ENCODE measurements around the gene CREB3L2.

Gene CREB3L2

GRCh38 chr7:138002096-138002827, 376 bp upstream of the CREB3L2 start:
- Histone ChIP-seq H3K27ac (replicated peaks) (peak overlapping the region; percentile 76), H3K4me3 (replicated peaks; ENCODE audit: insufficient read depth, low read length) (peak overlapping the region; percentile 85), H3K27me3 (ENCODE audit: insufficient read depth, poor library complexity, severe bottlenecking) (no peaks in the 10 kb centered on the region)
- peak; percentile 99 for DNase-seq (ENCODE audit: low read depth in 1 of 2, low spot score in 1 of 2)
- no peak for TF ChIP-seq REST (IDR thresholded peaks at IDR 0.05; ENCODE audit: insufficient replicate concordance, low read depth)
- TF ChIP-seq CTCF (IDR thresholded peaks at IDR 0.05; ENCODE audit: insufficient read depth, low read length): peak; percentile 77

DNA sequence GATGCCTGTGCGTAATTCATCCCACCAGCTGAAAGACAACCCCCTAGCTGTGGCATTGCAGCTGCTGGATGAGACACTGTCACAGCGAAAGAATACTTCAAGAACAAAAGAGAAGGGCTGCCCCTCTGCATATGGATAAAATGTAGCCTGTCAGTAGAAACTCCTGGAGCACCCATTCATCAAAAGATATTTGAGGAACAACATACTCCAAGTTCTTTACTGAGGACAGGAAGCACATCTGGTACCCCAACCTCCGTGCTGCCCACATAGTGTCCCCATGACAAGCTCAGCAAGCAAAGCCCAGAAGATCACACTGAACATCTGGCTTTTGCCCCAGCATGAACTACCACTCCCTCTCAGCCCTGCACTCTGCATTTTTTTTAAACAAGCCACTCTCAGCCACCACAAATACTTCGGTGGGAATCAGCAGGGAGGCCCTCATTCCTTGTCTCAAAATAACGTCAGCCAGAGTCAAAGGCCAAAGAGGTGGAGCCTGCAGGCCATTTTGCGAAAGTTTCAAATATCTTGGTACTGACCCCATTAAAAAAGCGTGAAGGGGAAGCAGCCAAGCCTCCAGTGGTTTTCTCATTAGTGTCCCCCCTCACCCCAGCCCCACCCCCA, 1.7 kb downstream of the CREB3L2 start:
- Histone ChIP-seq H3K4me3 (replicated peaks; ENCODE audit: insufficient read depth, low read length) (peak overlapping the region; percentile 85), H3K27ac (replicated peaks) (peak overlapping the region; percentile 76), H3K27me3 (ENCODE audit: insufficient read depth, poor library complexity, severe bottlenecking) (no peaks in the 10 kb centered on the region)
- DNase-seq (ENCODE audit: low read depth in 1 of 2, low spot score in 1 of 2): peak in 1 of 2 experiments; percentile 73
- TF ChIP-seq POLR2AphosphoS5 (IDR thresholded peaks at IDR 0.05; ENCODE audit: low read depth) (peak; percentile 73), CTCF (IDR thresholded peaks at IDR 0.05; ENCODE audit: insufficient read depth, low read length) (no peak), GABPA (IDR thresholded peaks at IDR 0.05; ENCODE audit: low read depth) (no peak), REST (IDR thresholded peaks at IDR 0.05; ENCODE audit: insufficient replicate concordance, low read depth) (no peak), SPI1 (IDR thresholded peaks at IDR 0.05; ENCODE audit: borderline replicate concordance, low read depth) (peak; percentile 18; the same call in 1 of the 2 replicates)

DNA sequence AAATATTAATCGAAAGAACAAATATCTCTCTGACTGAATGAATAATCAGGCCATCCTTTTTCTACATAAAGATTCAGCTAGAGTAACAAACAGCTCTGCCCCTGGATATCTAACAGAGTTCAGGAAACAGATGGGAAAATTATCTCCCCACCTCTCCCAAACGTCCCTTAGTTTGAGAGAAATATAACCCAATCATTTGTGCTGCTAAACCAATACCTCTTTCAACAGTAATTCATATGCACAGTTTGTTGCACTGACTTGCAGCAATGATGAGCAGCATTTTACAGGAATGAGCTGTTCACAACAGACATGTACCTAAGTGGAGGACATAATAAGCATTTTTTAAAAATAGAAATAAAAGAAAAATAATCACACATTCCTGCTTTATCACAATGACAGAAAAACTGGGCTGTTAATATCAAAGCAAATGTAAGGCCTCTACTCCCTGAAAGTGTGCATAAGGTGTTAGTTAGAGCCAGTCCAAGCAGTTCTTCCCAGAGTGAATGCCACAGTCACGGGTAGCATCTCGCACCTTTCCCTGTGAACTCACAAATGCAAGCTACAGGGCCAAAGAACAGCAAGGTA, 2.3 kb downstream of the CREB3L2 start:
- H3K27ac ChIP-seq (replicated peaks): peak overlapping the region; percentile 76
- no peak for DNase-seq (ENCODE audit: low read depth in 1 of 2, low spot score in 1 of 2)
- no peaks in the 10 kb centered on the region for H3K27me3 ChIP-seq (ENCODE audit: insufficient read depth, poor library complexity, severe bottlenecking)
- TF ChIP-seq REST (IDR thresholded peaks at IDR 0.05; ENCODE audit: insufficient replicate concordance, low read depth): no peak
- no peak for TF ChIP-seq POLR2AphosphoS5 (IDR thresholded peaks at IDR 0.05; ENCODE audit: low read depth)
- TF ChIP-seq GABPA (IDR thresholded peaks at IDR 0.05; ENCODE audit: low read depth): no peak
- no peak for TF ChIP-seq SPI1 (IDR thresholded peaks at IDR 0.05; ENCODE audit: borderline replicate concordance, low read depth)
- TF ChIP-seq CTCF (IDR thresholded peaks at IDR 0.05; ENCODE audit: insufficient read depth, low read length): no peak
- no peak overlapping the region for H3K4me3 ChIP-seq (replicated peaks; ENCODE audit: insufficient read depth, low read length)

Data from HL-60 (cell line).